ENCODE data around the gene UNC80.

Gene UNC80

GRCh38 chr2:209817844-209818271 lies 46.2 kb downstream of the UNC80 start:
- no peak for DNase-seq

GRCh38 chr2:209818939-209819338 lies 47.3 kb downstream of the UNC80 start:
- no peak for DNase-seq

GRCh38 chr2:209821806-209822205 lies 50.2 kb downstream of the UNC80 start:
- DNase-seq, result no peak

GRCh38 chr2:209823484-209823883 lies 51.9 kb downstream of the UNC80 start:
- DNase-seq, result no peak

- DNase-seq, result no peak
Observed at GRCh38 chr2:209824391-209824790, 52.8 kb downstream of the UNC80 start.

GRCh38 chr2:209830722-209831465 lies 59.3 kb downstream of the UNC80 start:
- DNase-seq, result no peak

- no peak for DNase-seq
Observed at GRCh38 chr2:209834767-209835166, 63.1 kb downstream of the UNC80 start.

- DNase-seq, result no peak
Observed at GRCh38 chr2:209840434-209840833, 68.8 kb downstream of the UNC80 start.

- DNase-seq, result no peak
Observed at GRCh38 chr2:209845666-209846065, 74.0 kb downstream of the UNC80 start.

- DNase-seq, result no peak
Observed at GRCh38 chr2:209864716-209865295, 93.2 kb downstream of the UNC80 start.

- no peak for DNase-seq
Observed at GRCh38 chr2:209868271-209868994, 96.8 kb downstream of the UNC80 start.

GRCh38 chr2:209870067-209870466 lies 98.4 kb downstream of the UNC80 start:
- DNase-seq, result no peak

GRCh38 chr2:209872675-209873074 lies 101.0 kb downstream of the UNC80 start:
- DNase-seq, result no peak

GRCh38 chr2:209875270-209875669 lies 103.6 kb downstream of the UNC80 start:
- no peak for DNase-seq

- no peak for DNase-seq
Observed at GRCh38 chr2:209876211-209876610, 104.6 kb downstream of the UNC80 start.

GRCh38 chr2:209878701-209879100 lies 107.1 kb downstream of the UNC80 start:
- no peak for DNase-seq

- no peak for DNase-seq
Observed at GRCh38 chr2:209900638-209901037, 129.0 kb downstream of the UNC80 start.

- no peak for DNase-seq
Observed at GRCh38 chr2:209901172-209901571, 129.5 kb downstream of the UNC80 start.

GRCh38 chr2:209905691-209906090 lies 134.1 kb downstream of the UNC80 start:
- DNase-seq, result no peak

- no peak for DNase-seq
Observed at GRCh38 chr2:209907746-209908145, 136.1 kb downstream of the UNC80 start.

GRCh38 chr2:209908511-209908910 lies 136.9 kb downstream of the UNC80 start:
- no peak for DNase-seq

GRCh38 chr2:209911486-209911885 lies 139.9 kb downstream of the UNC80 start:
- no peak for DNase-seq

GRCh38 chr2:209913786-209914345 lies 142.2 kb downstream of the UNC80 start:
- DNase-seq, result no peak
